GM12878 (cell line): Measurements from ENCODE around the gene ENPP6. TPM values are rescaled to one million over a fixed set of nuclear protein-coding genes. Genes with fewer than 3 reads are reported as not detected.

ENCODE experiments used
- ATAC-seq: fragments of 200-7000 bp; cut with Tn5 transposase; 3 replicates; pipeline ENCODE4 v1.9.1; 2020; ENCODE audit warnings: mild to moderate bottlenecking, moderate library complexity
- BruUV-seq: library from RNA; stranded (reverse); fragments of 400-500 nt; replicated peaks from 2 replicates; lab custom pipeline; 2021; lab: Mats Ljungman, UMichigan
- CTCF ChIA-PET: fragments of 300-600 bp; sonication (Branson Sonifier 250); formaldehyde crosslinking; extraction: SDS; loops from one replicate; lab custom pipeline; 2021; ENCODE audit warnings: inconsistent platforms; lab: Yijun Ruan, JAX
- POLR2A ChIA-PET: fragments of 350-600 bp; formaldehyde crosslinking; extraction: SDS; loops from one replicate; lab custom pipeline; 2021; ENCODE audit warnings: inconsistent platforms; lab: Charles Lee
- RAD21 ChIA-PET: fragments of 300-600 bp; sonication (Branson Sonifier 250); formaldehyde crosslinking; loops from one replicate; lab custom pipeline; 2023; ENCODE audit warnings: antibody characterized with exemption; ENCODE audit not compliant: unreplicated experiment; lab: Charles Lee
- SMC1A ChIA-PET: fragments of 300-600 bp; sonication (Branson Sonifier 250); formaldehyde crosslinking; loops from one replicate; lab custom pipeline; 2023; ENCODE audit not compliant: unreplicated experiment, uncharacterized antibody; lab: Charles Lee
- DNase-seq: peaks from one replicate; pipeline ENCODE4 v3.0.0-alpha.2; 2011; ENCODE audit warnings: low read depth, low spot score
- FAIRE-seq: peaks from 3 replicates; lab custom pipeline; 2011; peaks lifted over from hg19 to GRCh38; lab: Jason Lieb, UNC
- H2AFZ ChIP-seq: 2 replicates; pipeline ENCODE4 v1.6.0; 2011; ENCODE audit warnings: low read depth, low read length, control low read depth; ENCODE audit not compliant: control insufficient read depth
- H3K27ac ChIP-seq: 2 replicates; pipeline ENCODE4 v1.5.1; 2011; ENCODE audit warnings: control low read depth; ENCODE audit not compliant: control insufficient read depth, insufficient read depth
- H3K27me3 ChIP-seq, 2 experiments: replicated peaks in 1 of 2; 2 replicates each; pipeline versions ENCODE4 v1.6.0 to v1.6.1; 2011; ENCODE audit warnings: low read length in 1 of 2; ENCODE audit not compliant: control insufficient read depth in 2 of 2, insufficient read depth in 2 of 2
- H3K36me3 ChIP-seq, 2 experiments: 2 replicates each; pipeline ENCODE4 v1.5.1; 2011; ENCODE audit warnings: low read length in 1 of 2; ENCODE audit not compliant: control insufficient read depth in 2 of 2, insufficient read depth in 2 of 2
- H3K4me1 ChIP-seq: 2 replicates; pipeline ENCODE4 v1.6.1; 2011; ENCODE audit warnings: mild to moderate bottlenecking, low read length, moderate library complexity, mixed read lengths; ENCODE audit not compliant: control insufficient read depth, insufficient read depth
- H3K4me2 ChIP-seq: 2 replicates; pipeline ENCODE4 v1.6.0; 2011; ENCODE audit warnings: control low read depth; ENCODE audit not compliant: control insufficient read depth, insufficient read depth
- H3K4me3 ChIP-seq: fragments of 200-600 bp; sonication (generic); 2 replicates; pipeline ENCODE4 v1.5.1; 2016
- H3K79me2 ChIP-seq: 2 replicates; pipeline ENCODE4 v1.6.0; 2011; ENCODE audit warnings: low read length; ENCODE audit not compliant: control insufficient read depth, insufficient read depth
- H3K9ac ChIP-seq: 2 replicates; pipeline ENCODE4 v1.8.0; 2011; ENCODE audit warnings: low read length, control low read depth, mixed read lengths; ENCODE audit not compliant: control insufficient read depth, insufficient read depth
- H3K9me3 ChIP-seq: replicated peaks from 3 replicates; pipeline ENCODE4 v1.5.1; 2011; ENCODE audit warnings: mild to moderate bottlenecking, low read length; ENCODE audit not compliant: control insufficient read depth, insufficient read depth
- H4K20me1 ChIP-seq: 2 replicates; pipeline ENCODE4 v1.6.0; 2011; ENCODE audit not compliant: control insufficient read depth, insufficient read depth
- HSF1 ChIP-seq: fragments of 150-350 bp; IDR thresholded peaks from 2 replicates; pipeline ENCODE4 v1.6.1; 2014; ENCODE audit warnings: mild to moderate bottlenecking, low read depth, low read length
- NR2C2 ChIP-seq: IDR thresholded peaks from 2 replicates; pipeline ENCODE4 v1.6.1; 2011; ENCODE audit warnings: borderline replicate concordance, low read depth; ENCODE audit not compliant: control insufficient read depth, insufficient read length
- RELB ChIP-seq: fragments of 450-650 bp; IDR thresholded peaks from 2 replicates; pipeline ENCODE4 v1.6.1; 2017; ENCODE audit warnings: low read depth, mild to moderate bottlenecking, moderate library complexity
- SMAD1 ChIP-seq: fragments of 450-650 bp; IDR thresholded peaks from 2 replicates; pipeline ENCODE4 v1.6.1; 2018; ENCODE audit warnings: mild to moderate bottlenecking, low read depth; ENCODE audit not compliant: partially characterized antibody
- SMARCA5 ChIP-seq: fragments of 450-650 bp; IDR thresholded peaks from 2 replicates; pipeline ENCODE4 v1.6.1; 2017; ENCODE audit warnings: mild to moderate bottlenecking
- SREBF1 ChIP-seq: IDR thresholded peaks from 2 replicates; pipeline ENCODE4 v1.6.1; 2012; ENCODE audit warnings: mild to moderate bottlenecking, low read length
- ZNF207 ChIP-seq: fragments of 450-650 bp; IDR thresholded peaks from 2 replicates; pipeline ENCODE4 v1.6.1; 2014; ENCODE audit warnings: antibody characterized with exemption, mild to moderate bottlenecking, borderline replicate concordance
- WGBS: methylation state at CpG from one replicate; pipeline ENCODE4 v1.1.6; 2016; ENCODE audit warnings: low lambda C conversion rate; ENCODE audit not compliant: insufficient replicate concordance, insufficient coverage; ENCODE audit errors: missing lambda C conversion rate; 5-methylcytosine and 5-hydroxymethylcytosine counted together
- in situ Hi-C: fragments of 300-500 bp; cut with MboI; formaldehyde crosslinking; loops from 9 replicates; pipeline ENCODE4 v1.14.3; 2018; ENCODE audit warnings: mixed read lengths
- intact Hi-C: fragments of 100-400 bp; cut with micrococcal nuclease; formaldehyde crosslinking; loops from one replicate; pipeline ENCODE4 v1.14.2; 2022; ENCODE audit not compliant: unreplicated experiment
- polyA plus RNA-seq, 11 experiments: library from polyadenylated mRNA; depleted of rRNA in 4 of 11; unstranded in 6 of 11; stranded (reverse) in 5 of 11; fragments of >200 nt; fragmentation: Nextera tagmentation in 4 of 11; fragmentation: Illumina TruSeq in 1 of 11; extraction: Ambion mirVana in 4 of 11; extraction: Trizol in 1 of 11; gene quantifications; 1 replicate in 1 of 11; 2 replicates in 10 of 11; pipeline versions ENCODE4 v1.2.1 to v1.2.3, GENCODE V29; 2011 to 2016; ENCODE audit warnings: inconsistent platforms in 2 of 11, missing spikeins in 2 of 11, low read depth in 1 of 11
- total RNA-seq, 4 experiments: library from RNA; depleted of rRNA in 3 of 4; stranded (reverse); fragments of >200 nt in 3 of 4; fragmentation: Illumina TruSeq in 1 of 4; extraction: Trizol in 1 of 4; gene quantifications; 2 replicates each; pipeline versions ENCODE4 v1.2.1 to v1.2.3, GENCODE V29; 2013 to 2021

Gene ENPP6
- total and polyA plus RNA-seq, 10 of the 15 experiments (the other 5 are each of a cell fraction or from before 2014, with no cell fraction given), result 0.04 to 1.0 (median 0.44) TPM; not detected in 1

- no peak for TF ChIP-seq SMAD1
- no peak for TF ChIP-seq SMARCA5
- TF ChIP-seq HSF1, result no peak
- no peak for TF ChIP-seq ZNF207
Observed at GRCh38 chr4:184174571-184175488, 42.8 kb downstream of the ENPP6 start (continued).

DNA sequence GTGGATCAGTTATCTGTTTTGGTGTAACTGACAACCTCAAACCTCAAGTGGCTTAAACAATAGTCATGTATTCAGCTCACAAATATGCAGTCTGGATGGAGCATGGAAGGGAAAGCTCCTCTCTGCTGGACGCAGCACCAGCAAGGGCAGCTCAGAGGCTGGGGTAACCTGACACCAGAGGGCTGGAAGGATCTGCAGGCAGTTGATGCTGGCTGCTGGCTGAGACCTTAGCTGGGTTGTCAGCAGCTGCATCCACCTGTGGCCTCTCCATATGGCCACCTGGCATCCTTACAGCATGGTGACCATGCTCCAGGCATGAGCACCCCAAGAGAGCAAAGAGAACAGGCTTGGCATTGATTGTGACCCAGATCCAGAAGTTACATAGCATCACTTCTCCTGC, 46.7 kb downstream of the ENPP6 start:
- ChIA-PET SMC1A (interaction anchor here (0.7 kb wide), 1 partner anchor 29 kb away, joined by 5 read pairs; no protein-coding TSS in a partner anchor), RAD21 (no interaction called here), CTCF (interaction anchor here (0.7 to 1.4 kb wide), 2 partner anchors 9 to 743 kb away, joined by 3 read pairs; no protein-coding TSS in a partner anchor), POLR2A (no interaction called here)
- no peaks in the 10 kb centered on the region for H3K79me2 ChIP-seq
- no peak overlapping the region for H3K27ac ChIP-seq
- FAIRE-seq (no peak), ATAC-seq (no peak), DNase-seq (no peak)
- H3K36me3 ChIP-seq, result no peaks in the 10 kb centered on the region
- intact Hi-C loops, result no loop called here
- 35% methylated on average over 1 of the region's 1 CpG for WGBS
- H3K4me2 ChIP-seq, result no peak overlapping the region
- H3K9ac ChIP-seq, result no peak overlapping the region
- H3K9me3 ChIP-seq, result no peaks in the 10 kb centered on the region
- no peaks in the 10 kb centered on the region; a peak in 2 of 4 replicates for H3K27me3 ChIP-seq
- no peaks in the 10 kb centered on the region for H3K4me1 ChIP-seq
- in situ Hi-C loops, result no loop called here
- no peak overlapping the region for H3K4me3 ChIP-seq
- no TSS peak for BruUV-seq
- no peak overlapping the region for H2AFZ ChIP-seq
- H4K20me1 ChIP-seq, result no peaks in the 10 kb centered on the region
- TF ChIP-seq SREBF1 (no peak), RELB (no peak), NR2C2 (peak; percentile 18)
- TF ChIP-seq, all 136 proteins: peak for 1
